Measurements from ENCODE around the gene UBE2R2. TPM values are rescaled to one million over a fixed set of nuclear protein-coding genes. Genes with fewer than 3 reads are reported as not detected.
A peak's percentile ranks its signal among the peaks of the same experiment; 100 is the strongest.
"Not testable (repeated sequence)": the region's sequence is repeated elsewhere in the genome, so short reads cannot be mapped to it uniquely, and the experiment has no call there.

The UBE2R2 gene
- total and polyA plus RNA-seq, 8 donors, result 13.3 to 44.8 (median 34.6) TPM

DNA sequence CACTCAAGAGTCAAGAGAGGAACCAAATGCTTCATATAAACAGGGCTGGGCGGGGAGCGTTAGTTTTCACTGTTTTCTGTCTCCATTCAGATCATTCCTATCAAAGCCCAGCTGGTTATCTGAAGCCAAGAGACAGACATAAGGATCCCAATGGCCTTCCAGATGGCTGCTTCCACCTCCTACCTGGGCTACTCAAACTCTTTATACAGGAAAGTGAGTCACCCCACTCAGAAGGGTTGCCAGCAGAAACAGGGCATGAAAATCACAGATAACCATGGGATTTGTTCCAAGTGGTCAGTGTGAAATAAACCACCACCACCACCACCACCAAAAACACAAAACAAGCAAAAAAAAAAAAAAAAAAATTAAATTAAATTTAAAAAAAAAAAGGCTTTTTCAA is 16.1 kb upstream of the UBE2R2 start:
- Histone ChIP-seq H3K9me3 (no peaks in the 10 kb centered on the region), H3K4me3 (no peak overlapping the region), H3K36me3 (no peaks in the 10 kb centered on the region), H3K27me3 (no peaks in the 10 kb centered on the region), H3K27ac (peak overlapping the region; percentile 6 to 64 (median 42)), H3K4me1 (peaks cover 18 to 43% (median 21%) of the 10 kb centered on the region in 3 donors)
- WGBS, 2 donors, result 44 to 73% methylated on average over 2 of the region's 2 CpGs
- DNase-seq (peak in 3 of 6 donors; percentile 62 to 71 (median 69)), ATAC-seq (peak; percentile 32 to 65 (median 58)), FAIRE-seq (no peak)
- TF ChIP-seq, protein P1, sequence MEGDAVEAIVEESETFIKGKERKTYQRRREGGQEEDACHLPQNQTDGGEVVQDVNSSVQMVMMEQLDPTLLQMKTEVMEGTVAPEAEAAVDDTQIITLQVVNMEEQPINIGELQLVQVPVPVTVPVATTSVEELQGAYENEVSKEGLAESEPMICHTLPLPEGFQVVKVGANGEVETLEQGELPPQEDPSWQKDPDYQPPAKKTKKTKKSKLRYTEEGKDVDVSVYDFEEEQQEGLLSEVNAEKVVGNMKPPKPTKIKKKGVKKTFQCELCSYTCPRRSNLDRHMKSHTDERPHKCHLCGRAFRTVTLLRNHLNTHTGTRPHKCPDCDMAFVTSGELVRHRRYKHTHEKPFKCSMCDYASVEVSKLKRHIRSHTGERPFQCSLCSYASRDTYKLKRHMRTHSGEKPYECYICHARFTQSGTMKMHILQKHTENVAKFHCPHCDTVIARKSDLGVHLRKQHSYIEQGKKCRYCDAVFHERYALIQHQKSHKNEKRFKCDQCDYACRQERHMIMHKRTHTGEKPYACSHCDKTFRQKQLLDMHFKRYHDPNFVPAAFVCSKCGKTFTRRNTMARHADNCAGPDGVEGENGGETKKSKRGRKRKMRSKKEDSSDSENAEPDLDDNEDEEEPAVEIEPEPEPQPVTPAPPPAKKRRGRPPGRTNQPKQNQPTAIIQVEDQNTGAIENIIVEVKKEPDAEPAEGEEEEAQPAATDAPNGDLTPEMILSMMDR (IDR thresholded peaks at IDR 0.05), result no peak
- intact Hi-C loops (cut with DNase I), result no loop called here

DNA sequence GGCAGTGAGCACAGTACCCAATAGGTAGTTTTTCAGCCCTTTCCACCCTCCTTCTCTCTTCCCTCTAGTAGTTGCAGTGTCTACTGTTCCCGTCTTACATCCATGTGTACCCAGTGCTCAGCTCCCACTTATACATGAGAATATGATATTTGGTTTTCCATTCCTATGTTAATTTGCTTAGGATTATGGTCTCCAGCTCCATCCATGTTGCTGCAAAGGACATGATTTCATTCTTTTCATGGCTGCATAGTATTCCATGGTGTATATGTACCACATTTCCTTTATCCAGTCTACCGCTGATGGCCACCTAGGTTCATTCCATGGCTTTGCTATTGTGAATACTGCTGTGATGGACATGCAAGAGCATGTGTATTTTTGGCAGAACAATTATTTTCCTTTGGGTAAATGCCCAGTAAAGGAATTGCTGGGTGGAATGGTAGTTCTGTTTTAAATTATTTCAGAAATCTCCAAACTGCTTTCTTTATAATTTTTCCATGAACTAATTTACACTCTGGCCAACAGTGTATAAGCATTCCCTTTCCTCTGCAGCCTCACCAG is 14.9 kb upstream of the UBE2R2 start:
- FAIRE-seq; intact Hi-C loops (cut with DNase I); H3K9me3 ChIP-seq; H3K36me3 ChIP-seq; ATAC-seq; H3K27me3 ChIP-seq; H3K4me3 ChIP-seq; DNase-seq: not testable (repeated sequence)
- peak overlapping the region in 1 of 4 donors; percentile 28 for H3K27ac ChIP-seq
- H3K4me1 ChIP-seq, result peaks cover 24 to 45% (median 26%) of the 10 kb centered on the region in 3 donors
- 70 to 72% methylated on average over 2 of the region's 2 CpGs for WGBS, 2 donors

DNA sequence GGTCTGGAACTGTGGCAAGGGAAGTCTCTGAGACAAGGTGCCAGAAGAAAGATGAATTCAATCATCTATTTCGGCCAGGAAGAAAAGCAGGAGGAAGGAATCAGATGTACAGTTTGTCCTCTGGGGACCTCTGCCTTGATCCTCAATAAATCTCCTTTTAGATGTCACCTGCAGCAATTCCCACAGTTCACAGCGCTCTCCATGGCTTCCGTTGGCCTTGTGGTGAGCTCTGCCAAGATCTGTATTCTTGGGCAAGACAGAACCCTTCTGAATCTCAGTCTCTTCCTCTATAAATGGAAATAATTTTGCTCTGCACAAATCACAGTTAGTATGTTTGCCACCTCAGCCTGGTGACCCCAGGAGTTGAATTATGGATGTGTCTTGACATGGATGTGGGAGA is 12.8 kb upstream of the UBE2R2 start:
- intact Hi-C loops (cut with DNase I); FAIRE-seq; H3K27me3 ChIP-seq; H3K9me3 ChIP-seq; H3K4me3 ChIP-seq; H3K36me3 ChIP-seq: not testable (repeated sequence)
- ATAC-seq (peak in 2 of 4 donors; percentile 23 to 44), DNase-seq (peak in 5 of 6 donors; percentile 48 to 78 (median 65))
- WGBS, 2 donors, result 35 to 38% methylated on average over 3 of the region's 3 CpGs
- peaks cover 26 to 45% (median 32%) of the 10 kb centered on the region in 3 donors for H3K4me1 ChIP-seq
- peak overlapping the region in 2 of 4 donors; percentile 3 to 17 for H3K27ac ChIP-seq

DNA sequence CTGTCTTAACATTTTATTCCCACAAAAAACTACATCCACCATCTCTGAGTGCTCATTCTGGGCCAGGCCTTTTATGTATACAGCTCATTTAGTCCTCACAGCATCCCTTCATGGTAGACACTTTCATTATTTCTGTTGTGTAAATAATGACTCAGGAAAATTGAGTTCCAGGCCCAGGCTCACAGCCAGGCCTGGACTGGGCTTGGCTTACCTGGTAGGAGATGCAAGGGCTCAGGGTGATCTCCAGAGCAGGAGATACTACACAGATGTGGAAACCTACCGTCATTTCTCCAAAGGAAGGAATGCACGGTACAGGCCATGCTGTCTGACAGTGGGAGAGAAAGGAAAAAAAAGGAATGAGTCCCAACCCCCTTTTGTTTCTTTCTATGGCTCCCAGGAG is 9.8 kb upstream of the UBE2R2 start:
- intact Hi-C loops (cut with DNase I); H3K27me3 ChIP-seq; H3K36me3 ChIP-seq; FAIRE-seq; H3K9me3 ChIP-seq; H3K4me3 ChIP-seq: not testable (repeated sequence)
- peak in 4 of 6 donors; percentile 59 to 64 (median 61) for DNase-seq
- Histone ChIP-seq H3K4me1 (peaks cover 28 to 50% (median 30%) of the 10 kb centered on the region in 3 donors), H3K27ac (peak overlapping the region in 2 of 4 donors; percentile 34 to 50)
- peak; percentile 78 to 89 (median 88) for ATAC-seq
- 18 to 37% methylated on average over 2 of the region's 2 CpGs for whole genome bisulfite sequencing, 2 donors

DNA sequence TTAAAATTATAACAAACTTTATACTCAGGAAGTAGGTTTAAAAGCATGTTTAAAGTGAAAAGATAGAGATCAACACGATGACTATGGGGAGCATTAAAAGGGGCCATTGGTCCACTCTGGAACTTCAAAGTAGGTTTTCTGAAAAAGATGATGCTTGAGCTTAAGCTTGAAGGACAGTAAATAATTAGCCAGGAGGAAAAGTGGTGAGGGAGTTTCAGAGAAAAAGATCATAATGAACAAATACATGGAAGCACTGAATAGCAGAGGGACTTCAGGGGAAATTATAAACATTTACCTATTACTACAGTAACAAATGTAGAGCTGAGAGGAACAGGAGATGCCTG is 8.0 kb upstream of the UBE2R2 start:
- H3K27me3 ChIP-seq; FAIRE-seq; ATAC-seq; DNase-seq; H3K4me3 ChIP-seq; intact Hi-C loops (cut with DNase I); H3K36me3 ChIP-seq; H3K9me3 ChIP-seq: not testable (repeated sequence)
- peaks cover 31 to 48% (median 32%) of the 10 kb centered on the region in 3 donors for H3K4me1 ChIP-seq
- peak overlapping the region in 2 of 4 donors; percentile 27 to 28 for H3K27ac ChIP-seq
- 18 to 37% methylated on average over 1 of the region's 1 CpG for whole genome bisulfite sequencing, 2 donors

DNA sequence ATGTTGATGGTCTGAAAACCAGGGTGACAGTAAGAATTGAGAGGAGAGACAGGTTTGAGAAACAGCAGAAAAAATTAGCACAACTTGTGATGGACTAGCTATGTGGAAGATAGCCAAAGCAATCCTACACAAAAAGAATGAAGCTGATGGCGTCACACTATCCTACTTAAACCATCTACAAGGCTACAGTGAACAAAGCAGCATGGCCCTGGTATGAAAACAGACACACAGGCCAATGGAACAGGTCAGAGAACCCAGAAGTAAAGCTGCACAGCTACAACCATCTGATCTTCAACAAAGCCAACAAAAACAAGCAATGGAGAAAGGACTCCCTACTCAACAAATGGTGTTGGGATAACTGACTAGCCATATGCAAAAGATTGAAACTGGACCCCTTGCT is 7.5 kb upstream of the UBE2R2 start:
- Histone ChIP-seq H3K27ac (peak overlapping the region in 2 of 4 donors; percentile 27 to 28), H3K4me3 (no peak overlapping the region), H3K4me1 (peaks cover 33 to 48% (median 34%) of the 10 kb centered on the region in 3 donors), H3K27me3 (no peaks in the 10 kb centered on the region), H3K9me3 (no peaks in the 10 kb centered on the region), H3K36me3 (no peaks in the 10 kb centered on the region)
- TF ChIP-seq, protein P1 (IDR thresholded peaks at IDR 0.05), result no peak
- intact Hi-C loops (cut with DNase I), result no loop called here
- FAIRE-seq (no peak), DNase-seq (no peak), ATAC-seq (no peak)
- WGBS, 2 donors, result 89 to 100% methylated on average over 1 of the region's 1 CpG
